Naive B cell (primary cell): ENCODE results near the gene PODXL2. TPM values are rescaled to one million over a fixed set of nuclear protein-coding genes. Genes with fewer than 3 reads are reported as not detected.
A peak's percentile ranks its signal among the peaks of the same experiment; 100 is the strongest.
"Not testable (repeated sequence)": the region's sequence is repeated elsewhere in the genome, so short reads cannot be mapped to it uniquely, and the experiment has no call there.

Source experiments
- ATAC-seq, 2 donors: fragments of 150-1000 bp; cut with Tn5 transposase; 2 replicates each; pipeline ENCODE4 v1.10.0; 2021; ENCODE audit warnings: low read depth in 2 of 2, mild to moderate bottlenecking in 2 of 2, moderate library complexity in 2 of 2
- DNase-seq: peaks from one replicate; pipeline ENCODE4 v3.0.0; 2022
- H3K27ac Mint-ChIP-seq, 6 donors: one replicate each; pipeline ENCODE4 v1.8.0; 2020 to 2022; ENCODE audit warnings: mild to moderate bottlenecking in 6 of 6, mixed read lengths in 6 of 6, moderate library complexity in 5 of 6, inconsistent platforms in 2 of 6
- H3K27me3 Mint-ChIP-seq, 3 donors: one replicate each; pipeline ENCODE4 v1.8.0; 2021 to 2022; ENCODE audit warnings: mixed read lengths in 3 of 3, mild to moderate bottlenecking in 1 of 3
- H3K36me3 Mint-ChIP-seq, 2 donors: one replicate each; pipeline ENCODE4 v1.8.0; 2020 to 2022; ENCODE audit warnings: mixed read lengths in 2 of 2, inconsistent platforms in 1 of 2, mild to moderate bottlenecking in 1 of 2
- H3K4me1 Mint-ChIP-seq, 3 donors: one replicate each; pipeline ENCODE4 v1.8.0; 2020 to 2022; ENCODE audit warnings: mixed read lengths in 3 of 3, inconsistent platforms in 1 of 3, mild to moderate bottlenecking in 1 of 3, moderate library complexity in 1 of 3
- H3K4me3 Mint-ChIP-seq, 8 donors: one replicate each; pipeline ENCODE4 v1.8.0; 2020 to 2022; ENCODE audit warnings: mild to moderate bottlenecking in 8 of 8, mixed read lengths in 8 of 8, moderate library complexity in 8 of 8, inconsistent platforms in 2 of 8
- H3K9me3 Mint-ChIP-seq, 7 donors: one replicate each; pipeline ENCODE4 v1.8.0; 2020 to 2022; ENCODE audit warnings: mixed read lengths in 7 of 7, mild to moderate bottlenecking in 5 of 7, inconsistent platforms in 2 of 7, moderate library complexity in 1 of 7
- polyA plus RNA-seq, 6 donors: library from polyadenylated mRNA; unstranded; fragments of 300-500 nt; fragmentation: Illumina TruSeq; gene quantifications; one replicate each; pipeline ENCODE4 v1.2.3, GENCODE V29; 2021; ENCODE audit warnings: low read depth in 6 of 6

Gene PODXL2
- polyA plus RNA-seq, 6 donors from 2014 or later, result 1.8 to 5.8 (median 2.8) TPM

DNA sequence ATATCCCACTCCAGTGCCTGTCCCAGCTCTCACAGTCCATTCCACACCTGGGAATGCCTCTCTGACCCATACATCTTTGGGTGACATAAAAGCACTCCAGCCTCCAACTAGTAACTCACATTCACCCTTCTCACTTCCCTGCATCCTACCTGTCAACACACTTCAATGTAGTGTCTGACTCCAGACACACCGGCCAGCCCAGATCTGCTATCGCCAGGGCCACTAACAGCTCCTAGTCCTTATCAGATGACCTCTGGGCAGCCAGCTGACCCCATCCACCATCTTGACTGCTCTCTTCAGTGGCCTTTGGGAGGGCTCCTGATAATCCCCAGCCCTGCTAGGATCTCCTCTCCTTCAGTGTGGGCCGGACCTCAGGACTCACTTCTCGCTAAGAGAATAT is 33.7 kb upstream of the PODXL2 start:
- Mint-ChIP-seq H3K9me3 (no peaks in the 10 kb centered on the region), H3K27ac (peak overlapping the region in 3 of 6 donors; percentile 7 to 64 (median 38)), H3K36me3 (no peaks in the 10 kb centered on the region), H3K4me1 (peaks cover 26 to 37% (median 35%) of the 10 kb centered on the region in 3 donors), H3K4me3 (peak overlapping the region in 3 of 8 donors; percentile 0 to 71 (median 42)), H3K27me3 (no peaks in the 10 kb centered on the region)
- DNase-seq (no peak), ATAC-seq (no peak)

DNA sequence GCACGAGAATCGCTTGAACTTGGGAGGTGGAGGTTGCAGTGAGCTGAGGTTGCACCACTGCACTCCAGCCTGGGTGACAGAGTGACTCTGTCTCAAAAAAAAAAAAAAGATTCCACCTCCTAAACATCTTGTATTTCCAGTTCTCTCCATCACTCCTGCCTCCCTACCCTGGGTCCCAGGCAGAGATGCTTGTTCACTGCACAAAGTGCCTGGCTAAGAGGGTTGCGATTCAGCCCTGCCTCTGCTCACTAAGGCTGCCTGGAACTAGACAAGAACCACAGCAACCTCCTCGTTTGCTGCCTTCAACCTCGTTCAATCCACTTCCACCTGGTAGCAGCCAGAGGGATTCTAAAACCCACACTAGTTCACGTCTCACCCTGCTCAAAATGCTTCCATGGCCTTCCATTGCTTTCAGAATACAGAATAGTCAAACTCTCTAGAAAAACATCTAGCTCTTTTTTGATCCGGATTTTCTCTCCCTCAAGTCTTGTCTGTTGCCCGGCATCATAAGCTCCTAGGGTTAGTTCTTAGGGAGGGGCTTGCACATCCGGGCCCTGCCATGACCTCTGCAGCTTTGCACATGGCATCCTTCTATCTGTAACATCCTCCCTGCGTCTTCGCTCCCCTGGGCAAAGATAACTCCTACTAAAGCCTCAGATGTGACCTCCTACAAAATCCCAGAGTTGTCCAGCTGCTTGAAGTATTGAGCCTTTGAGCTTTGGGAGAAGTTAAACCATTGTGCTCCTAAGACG is 31.8 kb upstream of the PODXL2 start:
- Mint-ChIP-seq H3K36me3 (no peaks in the 10 kb centered on the region), H3K4me3 (peak overlapping the region in 7 of 8 donors; percentile 71 to 93 (median 89)), H3K27me3 (no peaks in the 10 kb centered on the region), H3K4me1 (peaks cover 16 to 32% (median 21%) of the 10 kb centered on the region in 3 donors), H3K27ac (peak overlapping the region in 4 of 6 donors; percentile 13 to 87 (median 60)), H3K9me3 (no peaks in the 10 kb centered on the region)
- DNase-seq (no peak), ATAC-seq (no peak)

DNA sequence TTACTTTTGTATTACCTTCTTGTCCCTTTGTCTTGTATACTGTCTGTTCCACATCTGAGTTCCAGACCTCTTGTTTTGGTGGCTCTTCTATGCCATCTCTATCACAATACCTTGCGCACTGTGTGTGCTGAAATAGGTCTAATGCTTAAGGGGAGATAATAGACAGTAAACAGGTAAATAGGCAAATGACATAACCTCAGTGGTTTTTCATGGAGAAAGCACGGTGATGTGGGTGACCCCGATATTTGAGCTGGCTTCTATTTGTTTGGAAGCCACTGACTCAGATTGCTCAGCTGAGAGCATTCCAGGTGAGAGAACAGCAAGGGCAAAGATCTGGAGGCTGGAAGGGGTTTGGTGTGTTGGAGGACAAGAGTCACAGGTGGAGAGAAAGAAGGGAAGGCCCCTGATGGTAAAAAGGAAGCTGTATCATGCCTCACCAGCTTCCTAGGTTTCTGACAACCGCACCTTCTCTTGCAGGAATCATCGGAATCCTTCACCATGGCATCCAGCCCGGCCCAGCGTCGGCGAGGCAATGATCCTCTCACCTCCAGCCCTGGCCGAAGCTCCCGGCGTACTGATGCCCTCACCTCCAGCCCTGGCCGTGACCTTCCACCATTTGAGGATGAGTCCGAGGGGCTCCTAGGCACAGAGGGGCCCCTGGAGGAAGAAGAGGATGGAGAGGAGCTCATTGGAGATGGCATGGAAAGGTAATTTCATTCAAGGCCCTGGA is 30.0 kb upstream of the PODXL2 start:
- H3K4me1 Mint-ChIP-seq, result peaks cover 19 to 36% (median 21%) of the 10 kb centered on the region in 3 donors
- peak overlapping the region; percentile 86 to 90 (median 88) for H3K27ac Mint-ChIP-seq
- peak overlapping the region; percentile 71 to 96 (median 91) for H3K4me3 Mint-ChIP-seq
- no peaks in the 10 kb centered on the region for H3K9me3 Mint-ChIP-seq
- peaks cover 0 to 2% of the 10 kb centered on the region in 2 donors for H3K36me3 Mint-ChIP-seq
- H3K27me3 Mint-ChIP-seq, result no peaks in the 10 kb centered on the region
- ATAC-seq (no peak), DNase-seq (no peak)

DNA sequence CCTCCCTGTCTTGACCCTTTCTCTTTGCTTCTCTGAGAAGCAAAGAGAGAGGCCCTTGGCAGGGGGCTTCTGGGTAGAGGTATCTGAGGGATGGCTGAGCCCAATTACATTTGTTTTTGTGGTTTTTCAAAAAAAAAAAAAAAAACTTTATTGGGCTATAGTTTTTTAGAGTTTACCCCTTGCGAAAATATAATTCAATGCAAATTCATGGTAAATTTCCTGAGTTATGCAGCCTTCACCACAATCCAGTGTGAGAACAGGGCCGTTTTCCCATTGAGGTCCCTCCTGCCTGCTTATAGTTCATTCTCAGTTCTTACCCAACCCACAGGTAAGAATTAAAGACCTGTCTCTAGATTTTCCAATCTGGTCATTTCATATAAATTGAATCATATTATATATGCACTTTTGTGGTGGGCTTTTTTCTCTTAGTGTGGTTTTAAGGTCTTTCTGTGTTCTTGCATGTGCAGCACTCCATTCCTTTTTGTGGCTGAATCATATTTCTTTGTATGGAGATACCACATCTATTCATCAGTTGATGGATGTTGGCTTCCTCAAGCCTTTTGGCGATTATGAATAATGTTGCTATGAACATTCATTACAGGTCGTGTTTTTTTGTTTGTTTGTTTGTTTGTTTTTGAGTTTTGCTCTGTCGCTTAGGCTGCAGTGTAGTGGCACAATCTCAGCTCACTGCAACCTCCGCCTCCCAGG is 28.1 kb upstream of the PODXL2 start:
- H3K36me3 Mint-ChIP-seq, result peaks cover 6 to 10% of the 10 kb centered on the region in 2 donors
- H3K27me3 Mint-ChIP-seq, result no peaks in the 10 kb centered on the region
- peaks cover 19 to 36% (median 21%) of the 10 kb centered on the region in 3 donors for H3K4me1 Mint-ChIP-seq
- ATAC-seq (no peak), DNase-seq (no peak)
- peak overlapping the region in 2 of 8 donors; percentile 9 to 12 for H3K4me3 Mint-ChIP-seq
- no peaks in the 10 kb centered on the region for H3K9me3 Mint-ChIP-seq
- peak overlapping the region in 2 of 6 donors; percentile 3 to 56 for H3K27ac Mint-ChIP-seq

DNA sequence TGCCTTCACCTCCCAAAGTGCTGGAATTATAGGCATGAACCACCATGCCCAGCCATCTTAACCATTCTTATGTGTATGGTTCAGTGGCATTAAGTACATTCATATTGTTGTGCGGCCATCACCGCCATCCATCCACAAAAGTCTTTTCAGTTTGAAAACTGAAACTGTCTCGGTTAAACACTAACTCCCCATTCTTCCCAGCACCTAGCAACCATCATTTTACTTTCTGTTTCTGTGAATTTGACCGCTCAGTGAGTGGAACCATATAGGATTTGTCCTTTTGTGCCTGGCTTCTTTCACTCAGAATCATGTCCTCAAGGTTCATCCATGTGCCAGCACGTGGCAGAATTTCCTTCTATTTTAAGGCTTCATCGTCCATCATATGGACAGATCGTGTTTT is 24.9 kb upstream of the PODXL2 start:
- Mint-ChIP-seq H3K36me3 (peaks cover 27 to 30% of the 10 kb centered on the region in 2 donors), H3K9me3 (no peaks in the 10 kb centered on the region), H3K27me3 (no peaks in the 10 kb centered on the region), H3K27ac (peak overlapping the region in 1 of 6 donors; percentile 44), H3K4me1 (peaks cover 6 to 29% (median 9%) of the 10 kb centered on the region in 3 donors), H3K4me3 (no peak overlapping the region)
- DNase-seq (no peak), ATAC-seq (no peak)

DNA sequence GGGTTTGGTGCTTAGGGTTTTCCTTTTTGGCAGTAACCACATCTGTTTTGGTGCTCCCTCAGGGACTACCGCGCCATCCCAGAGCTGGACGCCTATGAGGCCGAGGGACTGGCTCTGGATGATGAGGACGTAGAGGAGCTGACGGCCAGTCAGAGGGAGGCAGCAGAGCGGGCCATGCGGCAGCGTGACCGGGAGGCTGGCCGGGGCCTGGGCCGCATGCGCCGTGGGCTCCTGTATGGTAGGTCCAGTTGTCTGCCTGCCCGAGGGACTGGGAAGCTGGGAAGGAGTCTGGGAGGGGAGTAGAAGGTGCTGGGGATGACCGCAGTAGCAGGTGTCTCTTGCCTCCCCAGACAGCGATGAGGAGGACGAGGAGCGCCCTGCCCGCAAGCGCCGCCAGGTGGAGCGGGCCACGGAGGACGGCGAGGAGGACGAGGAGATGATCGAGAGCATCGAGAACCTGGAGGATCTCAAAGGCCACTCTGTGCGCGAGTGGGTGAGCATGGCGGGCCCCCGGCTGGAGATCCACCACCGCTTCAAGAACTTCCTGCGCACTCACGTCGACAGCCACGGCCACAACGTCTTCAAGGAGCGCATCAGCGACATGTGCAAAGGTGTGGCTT is 24.3 kb upstream of the PODXL2 start:
- peaks cover 29 to 33% of the 10 kb centered on the region in 2 donors for H3K36me3 Mint-ChIP-seq
- H3K27ac Mint-ChIP-seq, result no peak overlapping the region
- no peak overlapping the region for H3K4me3 Mint-ChIP-seq
- peaks cover 11 to 29% (median 12%) of the 10 kb centered on the region in 3 donors for H3K4me1 Mint-ChIP-seq
- DNase-seq, result no peak
- no peaks in the 10 kb centered on the region for H3K27me3 Mint-ChIP-seq
- ATAC-seq, result no peak
- no peaks in the 10 kb centered on the region for H3K9me3 Mint-ChIP-seq

DNA sequence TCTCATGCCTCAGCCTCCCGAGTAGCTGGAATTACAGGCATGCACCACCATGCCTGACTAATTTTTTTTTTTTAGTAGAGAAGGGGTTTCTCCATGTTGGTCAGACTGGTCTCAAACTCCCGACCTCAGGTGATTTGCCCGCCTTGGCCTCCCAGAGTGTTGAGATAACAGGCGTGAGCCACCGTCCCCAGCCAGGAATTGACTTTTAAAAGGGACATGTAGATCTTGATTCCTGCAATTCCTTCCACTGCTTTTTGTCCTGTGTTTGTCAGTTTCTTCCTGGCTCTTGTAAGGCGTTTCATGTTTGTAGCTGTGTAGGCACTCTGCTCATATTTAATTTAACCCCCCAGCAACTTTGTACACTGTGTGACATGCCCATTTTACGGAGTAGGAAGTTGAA is 23.4 kb upstream of the PODXL2 start:
- not testable (repeated sequence) for DNase-seq, H3K9me3 Mint-ChIP-seq, H3K27me3 Mint-ChIP-seq, ATAC-seq
- Mint-ChIP-seq H3K4me3 (peak overlapping the region in 1 of 8 donors; percentile 48), H3K27ac (peak overlapping the region in 1 of 6 donors; percentile 81), H3K36me3 (peaks cover 29 to 36% of the 10 kb centered on the region in 2 donors), H3K4me1 (peaks cover 11 to 35% (median 20%) of the 10 kb centered on the region in 3 donors)

DNA sequence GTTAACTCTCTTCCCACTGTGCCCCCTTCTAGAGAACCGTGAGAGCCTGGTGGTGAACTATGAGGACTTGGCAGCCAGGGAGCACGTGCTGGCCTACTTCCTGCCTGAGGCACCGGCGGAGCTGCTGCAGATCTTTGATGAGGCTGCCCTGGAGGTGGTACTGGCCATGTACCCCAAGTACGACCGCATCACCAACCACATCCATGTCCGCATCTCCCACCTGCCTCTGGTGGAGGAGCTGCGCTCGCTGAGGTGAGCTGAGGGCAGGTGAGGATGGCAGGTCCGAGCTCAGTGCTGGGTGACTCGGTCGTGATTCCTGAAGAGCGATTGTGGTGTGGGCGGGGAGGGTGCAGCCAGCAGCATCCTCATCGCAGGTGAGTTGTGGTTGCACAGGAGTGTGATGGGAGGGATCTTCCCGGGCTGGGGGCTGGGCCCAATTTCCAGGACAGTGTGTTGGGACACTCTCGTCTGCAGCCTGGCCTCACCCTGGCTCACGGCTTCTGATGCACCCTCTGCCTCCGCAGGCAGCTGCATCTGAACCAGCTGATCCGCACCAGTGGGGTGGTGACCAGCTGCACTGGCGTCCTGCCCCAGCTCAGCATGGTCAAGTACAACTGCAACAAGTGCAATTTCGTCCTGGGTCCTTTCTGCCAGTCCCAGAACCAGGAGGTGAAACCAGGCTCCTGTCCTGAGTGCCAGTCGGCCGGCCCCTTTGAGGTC is 22.7 kb upstream of the PODXL2 start:
- Mint-ChIP-seq H3K4me3 (no peak overlapping the region), H3K27ac (no peak overlapping the region), H3K27me3 (no peaks in the 10 kb centered on the region), H3K4me1 (peaks cover 11 to 32% (median 22%) of the 10 kb centered on the region in 3 donors), H3K36me3 (peaks cover 29 to 39% of the 10 kb centered on the region in 2 donors), H3K9me3 (no peaks in the 10 kb centered on the region)
- ATAC-seq (no peak), DNase-seq (no peak)

DNA sequence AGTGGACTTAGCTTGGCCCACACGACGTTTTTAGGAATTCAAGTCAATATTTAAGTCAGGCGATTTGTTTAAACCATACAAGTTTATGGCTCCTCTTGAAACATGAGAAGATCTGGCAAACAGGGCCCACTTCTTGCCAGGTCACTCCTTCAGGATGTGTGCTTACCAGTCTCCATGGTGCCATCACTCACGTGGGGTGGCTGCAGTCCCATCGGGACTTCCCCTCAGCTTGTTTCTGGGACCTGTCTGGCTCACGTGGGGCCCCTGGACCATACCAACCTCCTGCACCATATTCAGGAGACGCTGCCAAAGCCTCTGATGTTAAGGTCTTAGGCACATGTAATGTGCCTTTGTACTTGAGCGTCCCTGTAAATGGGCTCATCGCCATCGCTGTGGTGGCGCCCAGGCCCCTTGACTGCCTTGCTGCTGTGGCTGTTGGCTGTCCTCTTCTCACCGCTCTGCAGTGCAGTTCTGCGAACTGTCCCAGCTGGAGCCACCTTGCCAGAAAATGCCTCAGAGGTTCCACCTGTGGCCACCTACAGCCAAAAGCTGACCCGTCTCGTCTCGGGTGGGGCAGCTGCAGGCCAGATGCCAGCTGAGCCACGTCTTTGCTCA is 21.9 kb upstream of the PODXL2 start:
- peaks cover 31 to 42% of the 10 kb centered on the region in 2 donors for H3K36me3 Mint-ChIP-seq
- no peak for DNase-seq
- H3K27ac Mint-ChIP-seq, result no peak overlapping the region
- no peaks in the 10 kb centered on the region for H3K27me3 Mint-ChIP-seq
- no peak for ATAC-seq
- peaks cover 11 to 30% (median 22%) of the 10 kb centered on the region in 3 donors for H3K4me1 Mint-ChIP-seq
- no peak overlapping the region for H3K4me3 Mint-ChIP-seq
- H3K9me3 Mint-ChIP-seq, result no peaks in the 10 kb centered on the region

DNA sequence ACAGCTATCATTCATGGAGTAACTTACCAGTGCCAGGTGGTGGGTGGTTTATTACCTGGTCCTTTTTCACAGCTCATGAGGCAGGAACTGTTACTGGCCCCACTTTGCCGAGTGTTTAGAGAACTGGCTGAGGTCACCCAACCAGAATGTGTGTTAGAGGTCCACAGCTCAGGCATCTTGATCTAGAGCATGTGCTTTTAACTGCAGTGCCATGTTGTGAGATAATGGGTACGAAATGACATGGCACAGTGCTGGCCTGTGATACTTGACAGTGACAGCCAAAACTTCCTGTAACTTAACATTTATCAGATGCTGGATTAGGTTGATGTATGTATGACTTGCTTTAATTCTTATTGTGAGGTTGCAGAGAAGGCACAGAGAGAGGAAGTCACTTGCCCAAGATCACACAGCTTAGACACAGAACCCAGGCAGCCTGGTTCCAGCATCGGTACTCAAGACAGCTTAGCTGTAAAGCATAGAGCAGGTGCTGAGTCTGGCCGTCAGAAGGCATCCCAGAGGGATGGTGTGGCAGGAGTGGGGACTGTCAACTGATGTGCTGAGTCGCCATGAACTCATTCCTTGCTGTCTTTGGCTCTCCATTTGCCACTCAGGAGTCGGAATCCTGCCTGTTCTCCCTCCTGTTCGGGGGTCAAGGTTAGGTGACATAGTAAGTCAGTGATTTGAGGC is 21.2 kb upstream of the PODXL2 start:
- H3K9me3 Mint-ChIP-seq, result no peaks in the 10 kb centered on the region
- ATAC-seq (no peak), DNase-seq (no peak)
- H3K27me3 Mint-ChIP-seq, result no peaks in the 10 kb centered on the region
- H3K27ac Mint-ChIP-seq, result peak overlapping the region in 2 of 6 donors; percentile 79 to 92
- H3K4me3 Mint-ChIP-seq, result no peak overlapping the region
- peaks cover 7 to 24% (median 22%) of the 10 kb centered on the region in 3 donors for H3K4me1 Mint-ChIP-seq
- peaks cover 36 to 50% of the 10 kb centered on the region in 2 donors for H3K36me3 Mint-ChIP-seq

DNA sequence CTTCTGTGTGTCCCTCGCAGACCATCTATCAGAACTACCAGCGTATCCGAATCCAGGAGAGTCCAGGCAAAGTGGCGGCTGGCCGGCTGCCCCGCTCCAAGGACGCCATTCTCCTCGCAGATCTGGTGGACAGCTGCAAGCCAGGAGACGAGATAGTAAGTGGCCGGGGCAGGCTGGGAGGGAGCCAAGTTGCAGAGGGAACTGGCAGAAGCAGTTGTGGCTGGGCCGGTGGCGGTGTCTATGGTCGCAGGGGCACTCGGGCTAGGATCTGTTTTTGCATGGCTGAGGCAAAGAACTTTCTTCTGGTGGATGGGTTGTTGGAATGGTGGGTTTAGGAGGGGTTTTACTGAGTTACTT is 20.6 kb upstream of the PODXL2 start:
- Mint-ChIP-seq H3K36me3 (peaks cover 40 to 53% of the 10 kb centered on the region in 2 donors), H3K4me3 (no peak overlapping the region), H3K27ac (peak overlapping the region in 3 of 6 donors; percentile 16 to 92 (median 79)), H3K4me1 (peaks cover 7 to 24% (median 22%) of the 10 kb centered on the region in 3 donors), H3K9me3 (no peaks in the 10 kb centered on the region), H3K27me3 (no peaks in the 10 kb centered on the region)
- no peak for ATAC-seq
- DNase-seq, result no peak

DNA sequence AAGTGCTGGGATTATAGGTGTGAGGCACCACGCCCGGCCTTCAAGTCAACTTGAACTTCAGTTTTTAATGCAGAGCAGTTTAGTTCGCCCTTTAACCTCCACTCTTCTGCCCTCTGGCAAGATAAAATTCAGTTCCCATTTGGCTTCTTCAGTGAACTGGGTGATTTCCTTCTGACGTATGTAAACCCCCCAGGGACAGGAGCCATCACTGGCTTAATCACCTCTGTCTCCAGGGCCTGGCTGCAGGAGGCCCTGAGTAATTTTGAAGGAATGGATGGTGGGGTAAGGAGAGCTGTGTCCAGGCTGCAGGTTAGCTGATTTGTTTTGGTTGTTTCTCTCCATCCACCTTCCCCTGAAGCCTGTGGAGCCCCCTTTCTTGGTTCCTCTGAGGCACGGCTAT is 18.9 kb upstream of the PODXL2 start:
- DNase-seq, result no peak
- Mint-ChIP-seq H3K4me1 (peaks cover 7 to 24% (median 22%) of the 10 kb centered on the region in 3 donors), H3K9me3 (no peaks in the 10 kb centered on the region), H3K36me3 (peaks cover 36 to 57% of the 10 kb centered on the region in 2 donors), H3K27me3 (no peaks in the 10 kb centered on the region), H3K27ac (peak overlapping the region in 5 of 6 donors; percentile 0 to 84 (median 61)), H3K4me3 (peak overlapping the region in 2 of 8 donors; percentile 30 to 57)
- ATAC-seq, result no peak
